ENCODE data around the gene PRDM13. TPM values are rescaled to one million over a fixed set of nuclear protein-coding genes. Genes with fewer than 3 reads are reported as not detected.

PRDM13 gene
- total RNA-seq (ENCODE audit: low replicate concordance) = not detected in 2 replicates

- Histone ChIP-seq H3K4me2 (no peak within 1 kb of the TSS), H3K9ac (no peak within 1 kb of the TSS), H3K27me3 (peaks cover 100% of the 10 kb centered on the region), H3K27ac (no peak within 1 kb of the TSS), H2AFZ (replicated peaks) (no peak within 1 kb of the TSS), H3K79me2 (ENCODE audit: low read depth) (no peaks in the 10 kb centered on the region), H3K4me1 (peaks cover 13% of the 10 kb centered on the region), H3K4me3 (no peak within 1 kb of the TSS), H4K20me1 (ENCODE audit: low read depth) (peaks cover 98% of the 10 kb centered on the region), H3F3A (ENCODE audit: low read depth) (peaks cover 25% of the 10 kb centered on the region), H3K9me3 (ENCODE audit: low read depth) (no peaks in the 10 kb centered on the region), H3K36me3 (no peaks in the 10 kb centered on the region)
- peaks cover 18% of the 10 kb centered on the region for H3K4me1 Mint-ChIP-seq
- peaks cover 93% of the 10 kb centered on the region for H3K27me3 Mint-ChIP-seq (ENCODE audit: insufficient read depth, low read depth)
- H3K27ac Mint-ChIP-seq = no peak within 1 kb of the TSS
- no peak within 1 kb of the TSS for H3K4me3 Mint-ChIP-seq
- DNase-seq (ENCODE audit: low spot score) = peak; percentile 74
- peak; percentile 99 for TF ChIP-seq EZH2phosphoT487 (IDR thresholded peaks at IDR 0.05)
- peak; percentile 94 for TF ChIP-seq EZH2 (IDR thresholded peaks at IDR 0.05)
- TF ChIP-seq CTCF (IDR thresholded peaks at IDR 0.05) = no peak
- no peaks in the 10 kb centered on the region for H3K9me3 Mint-ChIP-seq
- H3K36me3 Mint-ChIP-seq = no peaks in the 10 kb centered on the region
Observed at GRCh38 chr6:99606656-99607415, at the start of gene PRDM13. Gene PRDM13, plus strand, starts transcription at chr6:99606833. Its CDS starts 202 bp downstream, at chr6:99607035.

GRCh38 chr6:99559057-99559456 lies 47.6 kb upstream of the PRDM13 start:
- Histone ChIP-seq H3F3A (ENCODE audit: low read depth) (peaks cover 5% of the 10 kb centered on the region), H3K27ac (no peak overlapping the region), H3K4me3 (no peak overlapping the region), H3K36me3 (peaks cover 8% of the 10 kb centered on the region), H2AFZ (replicated peaks) (no peak overlapping the region), H3K79me2 (ENCODE audit: low read depth) (peaks cover 57% of the 10 kb centered on the region), H3K4me1 (no peaks in the 10 kb centered on the region), H3K9me3 (ENCODE audit: low read depth) (no peaks in the 10 kb centered on the region), H3K4me2 (no peak overlapping the region), H4K20me1 (ENCODE audit: low read depth) (peaks cover 33% of the 10 kb centered on the region), H3K9ac (no peak overlapping the region), H3K27me3 (no peaks in the 10 kb centered on the region)
- Mint-ChIP-seq H3K4me3 (no peak overlapping the region), H3K36me3 (peaks cover 28% of the 10 kb centered on the region), H3K4me1 (no peaks in the 10 kb centered on the region), H3K9me3 (no peaks in the 10 kb centered on the region), H3K27ac (no peak overlapping the region), H3K27me3 (ENCODE audit: insufficient read depth, low read depth) (no peaks in the 10 kb centered on the region)
- DNase-seq (ENCODE audit: low spot score) = no peak
- TF ChIP-seq EZH2phosphoT487 (IDR thresholded peaks at IDR 0.05) (no peak), EZH2 (IDR thresholded peaks at IDR 0.05) (no peak), CTCF (IDR thresholded peaks at IDR 0.05) (no peak)

GRCh38 chr6:99560668-99561067 lies 46.0 kb upstream of the PRDM13 start:
- Mint-ChIP-seq H3K27me3 (ENCODE audit: insufficient read depth, low read depth) (no peaks in the 10 kb centered on the region), H3K4me3 (no peak overlapping the region), H3K4me1 (no peaks in the 10 kb centered on the region), H3K36me3 (peaks cover 23% of the 10 kb centered on the region), H3K9me3 (no peaks in the 10 kb centered on the region), H3K27ac (no peak overlapping the region)
- H4K20me1 ChIP-seq (ENCODE audit: low read depth) = peaks cover 33% of the 10 kb centered on the region
- peaks cover 5% of the 10 kb centered on the region for H3F3A ChIP-seq (ENCODE audit: low read depth)
- no peak overlapping the region for H3K4me2 ChIP-seq
- DNase-seq (ENCODE audit: low spot score) = no peak
- no peak overlapping the region for H3K27ac ChIP-seq
- peaks cover 73% of the 10 kb centered on the region for H3K79me2 ChIP-seq (ENCODE audit: low read depth)
- H3K9ac ChIP-seq = no peak overlapping the region
- TF ChIP-seq CTCF (IDR thresholded peaks at IDR 0.05) (no peak), EZH2phosphoT487 (IDR thresholded peaks at IDR 0.05) (no peak), EZH2 (IDR thresholded peaks at IDR 0.05) (no peak)
- peaks cover 8% of the 10 kb centered on the region for H3K36me3 ChIP-seq
- peaks cover under 1% of the 10 kb centered on the region for H3K4me1 ChIP-seq
- H3K27me3 ChIP-seq = no peaks in the 10 kb centered on the region
- H3K9me3 ChIP-seq (ENCODE audit: low read depth) = no peaks in the 10 kb centered on the region
- H3K4me3 ChIP-seq = no peak overlapping the region
- no peak overlapping the region for H2AFZ ChIP-seq (replicated peaks)
